KOPT-K1 (cell line): ENCODE measurements around the gene MYO1B.
A peak's percentile ranks its signal among the peaks of the same experiment; 100 is the strongest.

Source experiments
- H3K27ac ChIP-seq: fragments of 200-600 bp; sonication (generic); 2 replicates; pipeline ENCODE4 v1.5.1; 2016; ENCODE audit warnings: antibody characterized with exemption, mild to moderate bottlenecking, low read depth, low read length; ENCODE audit not compliant: poor library complexity, severe bottlenecking
- H3K36me3 ChIP-seq: fragments of 200-600 bp; sonication (generic); 2 replicates; pipeline ENCODE4 v1.5.1; 2017; ENCODE audit warnings: antibody characterized with exemption, mild to moderate bottlenecking, low read length, moderate library complexity; ENCODE audit not compliant: insufficient read depth
- H3K9me3 ChIP-seq: fragments of 200-600 bp; sonication (generic); 2 replicates; pipeline ENCODE4 v1.5.1; 2017; ENCODE audit warnings: antibody characterized with exemption, low read length, mild to moderate bottlenecking; ENCODE audit not compliant: insufficient read depth, poor library complexity, severe bottlenecking

MYO1B gene

DNA sequence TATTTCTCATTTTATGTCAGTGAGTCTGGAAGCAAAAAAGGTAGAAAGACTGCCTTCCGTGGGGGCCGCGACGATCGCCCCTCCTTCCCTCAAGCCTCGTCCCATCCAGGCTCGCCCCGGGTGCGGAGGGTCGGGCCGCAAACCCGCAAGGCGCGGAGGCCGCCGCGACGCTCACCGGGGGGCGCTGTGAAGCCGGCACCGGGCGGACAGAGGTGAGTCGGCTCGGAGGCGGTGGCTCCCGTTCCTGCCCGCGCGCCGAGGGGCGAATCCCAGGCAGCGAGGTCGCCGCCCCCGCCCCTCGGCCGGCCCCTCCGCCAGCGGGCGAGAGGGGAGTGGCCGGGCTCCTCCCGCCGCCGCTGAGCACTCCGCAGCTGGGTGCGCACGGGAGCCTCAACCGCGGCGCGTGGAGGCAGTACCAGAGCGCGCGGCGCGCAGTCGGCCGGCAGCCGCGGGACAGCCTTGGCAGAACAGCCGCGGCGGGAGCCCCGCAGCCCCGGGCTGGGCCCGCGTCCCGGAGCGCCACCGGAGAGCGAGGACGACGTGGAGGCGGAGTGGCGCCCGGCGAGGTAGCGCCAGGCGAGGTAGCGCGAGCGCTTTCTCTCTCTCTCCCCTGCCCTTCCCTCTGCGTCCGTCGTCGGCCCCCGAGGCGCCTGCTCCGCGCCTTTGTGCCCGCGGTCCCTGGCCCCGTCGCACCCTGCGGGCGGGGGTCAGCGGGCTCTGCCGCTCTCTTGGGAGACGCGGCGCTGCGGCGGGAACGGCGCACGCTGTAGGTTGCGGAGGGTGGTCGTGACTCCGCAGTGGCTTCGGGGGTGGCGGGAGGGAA is at the start of gene MYO1B:
Gene MYO1B, plus strand, starts transcription at position 359 of the 823 bp plus-strand sequence. CDS start 31,492 bp downstream, outside the sequence.
- peak within 1 kb of the TSS; percentile 34 for H3K27ac ChIP-seq
- H3K9me3 ChIP-seq, result no peaks in the 10 kb centered on the region
- H3K36me3 ChIP-seq, result no peaks in the 10 kb centered on the region

- Histone ChIP-seq H3K9me3 (no peaks in the 10 kb centered on the region), H3K36me3 (no peaks in the 10 kb centered on the region), H3K27ac (no peak overlapping the region)
Observed at GRCh38 chr2:191197096-191197495, 48.1 kb upstream of the MYO1B start.

DNA sequence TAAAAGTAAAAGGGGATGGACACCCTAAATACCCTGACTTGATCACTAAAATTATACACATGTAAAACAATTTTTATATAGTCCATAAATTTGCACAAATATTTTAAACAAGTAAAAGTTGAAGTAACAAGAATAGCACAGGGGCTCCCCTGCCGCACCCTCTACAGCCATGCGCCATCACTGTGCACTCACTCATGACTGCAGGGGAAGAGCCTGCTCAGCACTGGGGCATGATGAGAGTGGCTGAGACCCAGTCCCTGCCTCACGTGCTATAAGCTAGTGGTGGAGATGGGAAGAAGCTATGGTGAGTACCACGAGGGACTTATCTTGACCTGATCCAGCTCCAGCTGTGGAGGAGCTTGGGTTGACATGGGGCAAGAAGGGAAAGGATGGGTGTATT is 46.9 kb upstream of the MYO1B start:
- Histone ChIP-seq H3K27ac (no peak overlapping the region), H3K36me3 (no peaks in the 10 kb centered on the region), H3K9me3 (no peaks in the 10 kb centered on the region)

GRCh38 chr2:191199929-191200512 is 45.2 kb upstream of the MYO1B start:
- Histone ChIP-seq H3K27ac (no peak overlapping the region), H3K36me3 (no peaks in the 10 kb centered on the region), H3K9me3 (no peaks in the 10 kb centered on the region)

DNA sequence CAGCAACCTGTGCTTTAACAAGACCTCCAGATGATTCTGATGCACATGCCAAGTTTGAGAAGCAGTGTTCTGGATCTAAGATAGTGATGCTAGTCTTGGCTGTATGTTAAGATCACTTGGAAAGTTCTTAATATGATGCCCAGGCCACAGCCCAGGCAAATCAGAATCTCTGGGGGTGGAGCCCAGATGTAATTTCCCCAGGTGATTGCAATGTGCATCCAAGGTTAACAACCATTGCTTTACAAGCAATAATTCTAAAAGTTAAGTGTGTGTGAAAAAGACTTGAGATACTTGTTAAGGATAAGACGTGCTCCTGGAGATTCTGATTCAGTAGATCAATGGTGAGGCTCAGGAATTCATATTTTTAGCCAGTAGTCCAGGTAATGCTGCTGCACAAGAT is 44.3 kb upstream of the MYO1B start:
- Histone ChIP-seq H3K27ac (no peak overlapping the region), H3K9me3 (no peaks in the 10 kb centered on the region), H3K36me3 (no peaks in the 10 kb centered on the region)

GRCh38 chr2:191202209-191202721 is 42.9 kb upstream of the MYO1B start:
- no peaks in the 10 kb centered on the region for H3K9me3 ChIP-seq
- no peak overlapping the region for H3K27ac ChIP-seq
- no peaks in the 10 kb centered on the region for H3K36me3 ChIP-seq

GRCh38 chr2:191202881-191203397 is 42.3 kb upstream of the MYO1B start:
- Histone ChIP-seq H3K36me3 (no peaks in the 10 kb centered on the region), H3K27ac (peak overlapping the region; percentile 7), H3K9me3 (no peaks in the 10 kb centered on the region)

DNA sequence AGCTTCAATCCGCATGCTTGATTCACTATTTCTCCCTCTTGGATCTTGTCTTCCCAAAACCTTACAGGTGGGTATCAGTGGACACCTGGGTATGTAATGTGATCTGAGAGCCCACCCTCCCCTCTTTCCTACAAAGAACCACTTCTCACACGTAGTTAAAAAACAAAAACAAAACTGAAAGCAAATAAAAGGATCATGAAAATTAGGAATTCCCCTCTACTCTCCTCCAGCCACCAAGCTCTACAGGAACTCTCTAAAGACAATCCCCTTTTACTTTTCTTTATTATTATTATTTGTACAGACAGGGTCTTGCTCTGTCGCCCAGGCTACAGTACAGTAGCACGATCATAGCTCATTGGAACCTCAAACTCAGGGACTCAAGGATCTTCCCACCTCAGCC is 40.8 kb upstream of the MYO1B start:
- H3K27ac ChIP-seq, result no peak overlapping the region
- H3K9me3 ChIP-seq, result no peaks in the 10 kb centered on the region
- H3K36me3 ChIP-seq, result no peaks in the 10 kb centered on the region

GRCh38 chr2:191206613-191207471 is 38.4 kb upstream of the MYO1B start:
- H3K36me3 ChIP-seq, result no peaks in the 10 kb centered on the region
- peaks cover 10% of the 10 kb centered on the region for H3K9me3 ChIP-seq
- H3K27ac ChIP-seq, result no peak overlapping the region

- H3K27ac ChIP-seq, result no peak overlapping the region
- peaks cover 18% of the 10 kb centered on the region for H3K9me3 ChIP-seq
- no peaks in the 10 kb centered on the region for H3K36me3 ChIP-seq
Observed at GRCh38 chr2:191209340-191209739, 35.9 kb upstream of the MYO1B start.

GRCh38 chr2:191212119-191212518 is 33.1 kb upstream of the MYO1B start:
- H3K27ac ChIP-seq, result no peak overlapping the region
- peaks cover 18% of the 10 kb centered on the region for H3K9me3 ChIP-seq
- no peaks in the 10 kb centered on the region for H3K36me3 ChIP-seq

GRCh38 chr2:191213333-191213732 is 31.9 kb upstream of the MYO1B start:
- H3K9me3 ChIP-seq, result peaks cover 18% of the 10 kb centered on the region
- H3K27ac ChIP-seq, result no peak overlapping the region
- no peaks in the 10 kb centered on the region for H3K36me3 ChIP-seq

DNA sequence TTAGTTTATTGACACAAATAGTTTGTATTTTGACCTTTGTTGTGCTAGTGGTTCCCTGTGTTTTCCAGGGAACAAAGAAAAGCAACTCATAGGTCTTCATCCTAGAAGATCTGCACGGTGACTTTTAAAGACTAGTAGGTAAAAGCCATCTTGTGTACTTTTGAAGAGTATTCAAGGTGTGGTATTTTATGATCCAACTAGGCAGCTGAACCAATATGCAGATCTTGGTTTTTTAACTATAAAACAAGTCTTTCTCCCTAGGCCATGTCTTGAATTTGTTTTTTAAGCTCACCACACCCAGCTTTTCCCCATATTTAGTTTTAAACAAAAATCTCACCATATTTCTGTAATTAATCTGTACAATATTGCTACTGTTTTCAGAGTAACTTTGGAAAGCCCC is 30.0 kb upstream of the MYO1B start:
- Histone ChIP-seq H3K36me3 (no peaks in the 10 kb centered on the region), H3K27ac (no peak overlapping the region), H3K9me3 (peaks cover 16% of the 10 kb centered on the region)

DNA sequence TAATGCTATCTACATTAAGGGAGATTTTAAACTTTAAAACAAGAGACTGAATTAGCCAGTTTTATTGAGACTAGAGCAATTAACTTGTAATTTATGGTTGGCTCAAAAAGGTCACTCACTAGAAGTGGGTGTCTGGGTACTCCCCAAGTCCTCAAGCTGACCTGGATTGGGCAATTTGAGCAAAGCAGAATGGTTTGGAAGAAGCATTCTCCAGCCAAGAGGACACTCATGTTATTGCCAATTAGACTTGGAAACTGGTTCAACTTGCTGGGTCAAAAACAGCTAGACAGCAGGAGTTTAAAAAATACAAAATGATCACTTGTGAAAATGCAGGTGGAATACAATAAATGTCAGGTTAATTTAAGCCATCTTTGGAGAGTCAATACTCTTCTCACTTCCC is 29.5 kb upstream of the MYO1B start:
- Histone ChIP-seq H3K27ac (no peak overlapping the region), H3K36me3 (no peaks in the 10 kb centered on the region)

GRCh38 chr2:191217580-191217979 is 27.6 kb upstream of the MYO1B start:
- Histone ChIP-seq H3K27ac (no peak overlapping the region), H3K9me3 (peaks cover under 1% of the 10 kb centered on the region), H3K36me3 (no peaks in the 10 kb centered on the region)

More for the DNA sequence above, 29.5 kb upstream of the MYO1B start:
- H3K9me3 ChIP-seq, result peaks cover 13% of the 10 kb centered on the region
